ENCODE data around the gene RPS6KB2.

- TF ChIP-seq CTCF (IDR thresholded peaks at IDR 0.05) (no peak), POLR2A (IDR thresholded peaks at IDR 0.05) (no peak), EP300 (IDR thresholded peaks at IDR 0.05) (no peak)
Measured at GRCh38 chr11:67395555-67396258, 32.6 kb upstream of the RPS6KB2 start.
